ENCODE measurements around the gene HK1.
A peak's percentile ranks its signal among the peaks of the same experiment; 100 is the strongest.
"Not testable (repeated sequence)": the region's sequence is repeated elsewhere in the genome, so short reads cannot be mapped to it uniquely, and the experiment has no call there.

HK1 gene

GRCh38 chr10:69306421-69306820 lies 28.1 kb downstream of the HK1 start:
- ChIA-PET CTCF (interaction anchor here (0.6 to 1.1 kb wide), 2 partner anchors 31 to 652 kb away, joined by 3 read pairs; no protein-coding TSS in a partner anchor), POLR2A (interaction anchor here (0.6 kb wide), 1 partner anchor 63 kb away, joined by 3 read pairs; no protein-coding TSS in a partner anchor)

DNA sequence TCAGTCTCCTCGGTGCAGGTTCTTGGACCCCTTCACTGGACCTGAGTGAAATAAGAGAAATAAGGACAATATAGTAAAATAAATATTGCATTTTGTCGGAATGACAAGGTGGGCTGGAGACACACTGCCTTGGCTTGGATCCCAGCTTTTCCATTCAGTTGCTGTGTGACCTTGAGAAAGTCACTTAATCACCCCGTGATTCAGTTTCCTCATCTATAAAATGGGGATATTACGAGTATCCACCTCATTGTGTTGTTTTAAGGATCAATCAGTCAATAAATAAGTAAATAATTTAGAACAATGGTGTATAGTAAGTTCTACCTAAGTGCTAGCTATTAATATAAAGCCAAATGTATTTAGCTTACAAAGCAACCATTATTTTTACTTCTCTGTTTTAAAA lies 29.1 kb downstream of the HK1 start:
- CTCF ChIA-PET: interaction anchor here (0.6 kb wide), 1 partner anchor 85 kb away, joined by 4 read pairs; no protein-coding TSS in a partner anchor
- TF ChIP-seq HOXA7 (CRISPR knock-in tag; IDR thresholded peaks at IDR 0.05; ENCODE audit: borderline replicate concordance) (no peak), ZNF26 (tag by site-specific recombination; IDR thresholded peaks at IDR 0.05) (0 out of 2 replicates have a peak, but pooled peaks have one; percentile 8)
- Histone ChIP-seq H3K36me3 (ENCODE audit: control insufficient read depth in 2 of 2, insufficient read depth in 1 of 2, low read length in 2 of 2) (no peaks in the 10 kb centered on the region), H3K9me3 (ENCODE audit: control insufficient read depth, insufficient read depth, low read depth, low read length) (no peaks in the 10 kb centered on the region), H3K27ac (ENCODE audit: extremely low read depth, low read depth, low read length) (no peak overlapping the region), H3K4me3 (ENCODE audit: low read depth, low read length) (no peak overlapping the region), H3K4me1 (ENCODE audit: control insufficient read depth, insufficient read depth, low read length) (no peaks in the 10 kb centered on the region)
- POLR2A ChIA-PET: no interaction called here

More at GRCh38 chr10:69306421-69306820, 28.1 kb downstream of the HK1 start:
- Histone ChIP-seq H3K4me3 (ENCODE audit: low read depth, low read length) (no peak overlapping the region), H3K4me1 (ENCODE audit: control insufficient read depth, insufficient read depth, low read length) (no peaks in the 10 kb centered on the region), H3K9me3 (ENCODE audit: control insufficient read depth, insufficient read depth, low read depth, low read length) (no peaks in the 10 kb centered on the region), H3K27ac (ENCODE audit: extremely low read depth, low read depth, low read length) (no peak overlapping the region), H3K36me3 (ENCODE audit: control insufficient read depth in 2 of 2, insufficient read depth in 1 of 2, low read length in 2 of 2) (no peaks in the 10 kb centered on the region)
- TF ChIP-seq WT1 (tag by site-specific recombination; IDR thresholded peaks at IDR 0.05): no peak
- TF ChIP-seq SETDB1 (IDR thresholded peaks at IDR 0.05; ENCODE audit: insufficient read length, low read length): no peak
- no peak for TF ChIP-seq ZBTB48 (tag by site-specific recombination; IDR thresholded peaks at IDR 0.05)
- no peak for TF ChIP-seq ZNF174 (tag by site-specific recombination; IDR thresholded peaks at IDR 0.05)
- TF ChIP-seq, protein P1, sequence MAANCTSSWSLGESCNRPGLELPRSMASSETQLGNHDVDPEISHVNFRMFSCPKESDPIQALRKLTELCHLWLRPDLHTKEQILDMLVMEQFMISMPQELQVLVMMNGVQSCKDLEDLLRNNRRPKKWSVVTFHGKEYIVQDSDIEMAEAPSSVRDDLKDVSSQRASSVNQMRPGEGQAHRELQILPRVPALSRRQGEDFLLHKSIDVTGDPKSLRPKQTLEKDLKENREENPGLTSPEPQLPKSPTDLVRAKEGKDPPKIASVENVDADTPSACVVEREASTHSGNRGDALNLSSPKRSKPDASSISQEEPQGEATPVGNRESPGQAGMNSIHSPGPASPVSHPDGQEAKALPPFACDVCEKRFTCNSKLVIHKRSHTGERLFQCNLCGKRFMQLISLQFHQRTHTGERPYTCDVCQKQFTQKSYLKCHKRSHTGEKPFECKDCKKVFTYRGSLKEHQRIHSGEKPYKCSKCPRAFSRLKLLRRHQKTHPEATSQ (tag by site-specific recombination; IDR thresholded peaks at IDR 0.05): no peak
- TF ChIP-seq ZNF571 (tag by site-specific recombination; IDR thresholded peaks at IDR 0.05): no peak
- TF ChIP-seq ZNF223 (tag by site-specific recombination; IDR thresholded peaks at IDR 0.05): no peak
- TF ChIP-seq ZNF501 (tag by site-specific recombination; IDR thresholded peaks at IDR 0.05): no peak
- TF ChIP-seq, protein P2, sequence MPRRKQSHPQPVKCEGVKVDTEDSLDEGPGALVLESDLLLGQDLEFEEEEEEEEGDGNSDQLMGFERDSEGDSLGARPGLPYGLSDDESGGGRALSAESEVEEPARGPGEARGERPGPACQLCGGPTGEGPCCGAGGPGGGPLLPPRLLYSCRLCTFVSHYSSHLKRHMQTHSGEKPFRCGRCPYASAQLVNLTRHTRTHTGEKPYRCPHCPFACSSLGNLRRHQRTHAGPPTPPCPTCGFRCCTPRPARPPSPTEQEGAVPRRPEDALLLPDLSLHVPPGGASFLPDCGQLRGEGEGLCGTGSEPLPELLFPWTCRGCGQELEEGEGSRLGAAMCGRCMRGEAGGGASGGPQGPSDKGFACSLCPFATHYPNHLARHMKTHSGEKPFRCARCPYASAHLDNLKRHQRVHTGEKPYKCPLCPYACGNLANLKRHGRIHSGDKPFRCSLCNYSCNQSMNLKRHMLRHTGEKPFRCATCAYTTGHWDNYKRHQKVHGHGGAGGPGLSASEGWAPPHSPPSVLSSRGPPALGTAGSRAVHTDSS (tag by site-specific recombination; IDR thresholded peaks at IDR 0.05): no peak
- TF ChIP-seq ZNF555 (tag by site-specific recombination; conservative IDR thresholded peaks at IDR 0.05): no peak
- no peak for TF ChIP-seq ZBTB6 (tag by site-specific recombination; IDR thresholded peaks at IDR 0.05)
- no peak for TF ChIP-seq GLI2 (tag by site-specific recombination; IDR thresholded peaks at IDR 0.05; ENCODE audit: borderline replicate concordance, low read depth)
- no peak for TF ChIP-seq KLF9 (tag by site-specific recombination; IDR thresholded peaks at IDR 0.05; ENCODE audit: low read depth)
- TF ChIP-seq, protein P3, sequence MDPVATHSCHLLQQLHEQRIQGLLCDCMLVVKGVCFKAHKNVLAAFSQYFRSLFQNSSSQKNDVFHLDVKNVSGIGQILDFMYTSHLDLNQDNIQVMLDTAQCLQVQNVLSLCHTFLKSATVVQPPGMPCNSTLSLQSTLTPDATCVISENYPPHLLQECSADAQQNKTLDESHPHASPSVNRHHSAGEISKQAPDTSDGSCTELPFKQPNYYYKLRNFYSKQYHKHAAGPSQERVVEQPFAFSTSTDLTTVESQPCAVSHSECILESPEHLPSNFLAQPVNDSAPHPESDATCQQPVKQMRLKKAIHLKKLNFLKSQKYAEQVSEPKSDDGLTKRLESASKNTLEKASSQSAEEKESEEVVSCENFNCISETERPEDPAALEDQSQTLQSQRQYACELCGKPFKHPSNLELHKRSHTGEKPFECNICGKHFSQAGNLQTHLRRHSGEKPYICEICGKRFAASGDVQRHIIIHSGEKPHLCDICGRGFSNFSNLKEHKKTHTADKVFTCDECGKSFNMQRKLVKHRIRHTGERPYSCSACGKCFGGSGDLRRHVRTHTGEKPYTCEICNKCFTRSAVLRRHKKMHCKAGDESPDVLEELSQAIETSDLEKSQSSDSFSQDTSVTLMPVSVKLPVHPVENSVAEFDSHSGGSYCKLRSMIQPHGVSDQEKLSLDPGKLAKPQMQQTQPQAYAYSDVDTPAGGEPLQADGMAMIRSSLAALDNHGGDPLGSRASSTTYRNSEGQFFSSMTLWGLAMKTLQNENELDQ (tag by site-specific recombination; IDR thresholded peaks at IDR 0.05; ENCODE audit: low read depth): no peak

DNA sequence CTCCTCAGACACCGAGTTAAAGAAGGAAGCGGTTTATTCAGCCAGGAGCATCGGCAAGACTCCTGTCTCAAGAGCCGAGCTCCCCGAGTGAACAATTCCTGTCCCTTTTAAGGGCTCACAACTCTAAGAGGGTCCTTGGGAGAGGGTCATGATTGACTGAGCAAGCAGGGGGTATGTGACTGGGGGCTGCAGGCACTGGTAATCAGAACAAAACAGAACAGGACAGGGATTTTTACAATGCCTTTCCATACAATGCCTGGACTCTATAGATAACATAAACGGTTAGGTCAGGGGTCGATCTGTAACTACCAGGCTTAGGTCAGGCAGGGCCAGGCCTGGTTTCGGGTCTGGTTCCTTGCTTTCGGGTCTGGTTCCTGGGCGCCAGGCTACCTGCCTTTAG lies 30.0 kb downstream of the HK1 start:
- H3K27ac ChIP-seq (ENCODE audit: extremely low read depth, low read depth, low read length); H3K9me3 ChIP-seq (ENCODE audit: control insufficient read depth, insufficient read depth, low read depth, low read length); H3K36me3 ChIP-seq (ENCODE audit: control insufficient read depth in 2 of 2, insufficient read depth in 1 of 2, low read length in 2 of 2); CTCF ChIA-PET; H3K4me1 ChIP-seq (ENCODE audit: control insufficient read depth, insufficient read depth, low read length); H3K4me3 ChIP-seq (ENCODE audit: low read depth, low read length): not testable (repeated sequence)
- POLR2A ChIA-PET: interaction anchor here (1.2 kb wide), 1 partner anchor 9 kb away, joined by 4 read pairs; no protein-coding TSS in a partner anchor

All from HEK293 (cell line).